Kidney capillary endothelial cell (primary cell): ENCODE results near the gene PLEKHG4B.
"Not testable (repeated sequence)": the region's sequence is repeated elsewhere in the genome, so short reads cannot be mapped to it uniquely, and the experiment has no call there.

Source experiments
- DNase-seq: peaks from one replicate; pipeline ENCODE4 v3.0.0-alpha.2; 2018; ENCODE audit warnings: low spot score

PLEKHG4B gene

GRCh38 chr5:190366-191035, 98.5 kb downstream of the PLEKHG4B start:
- no peak for DNase-seq

DNA sequence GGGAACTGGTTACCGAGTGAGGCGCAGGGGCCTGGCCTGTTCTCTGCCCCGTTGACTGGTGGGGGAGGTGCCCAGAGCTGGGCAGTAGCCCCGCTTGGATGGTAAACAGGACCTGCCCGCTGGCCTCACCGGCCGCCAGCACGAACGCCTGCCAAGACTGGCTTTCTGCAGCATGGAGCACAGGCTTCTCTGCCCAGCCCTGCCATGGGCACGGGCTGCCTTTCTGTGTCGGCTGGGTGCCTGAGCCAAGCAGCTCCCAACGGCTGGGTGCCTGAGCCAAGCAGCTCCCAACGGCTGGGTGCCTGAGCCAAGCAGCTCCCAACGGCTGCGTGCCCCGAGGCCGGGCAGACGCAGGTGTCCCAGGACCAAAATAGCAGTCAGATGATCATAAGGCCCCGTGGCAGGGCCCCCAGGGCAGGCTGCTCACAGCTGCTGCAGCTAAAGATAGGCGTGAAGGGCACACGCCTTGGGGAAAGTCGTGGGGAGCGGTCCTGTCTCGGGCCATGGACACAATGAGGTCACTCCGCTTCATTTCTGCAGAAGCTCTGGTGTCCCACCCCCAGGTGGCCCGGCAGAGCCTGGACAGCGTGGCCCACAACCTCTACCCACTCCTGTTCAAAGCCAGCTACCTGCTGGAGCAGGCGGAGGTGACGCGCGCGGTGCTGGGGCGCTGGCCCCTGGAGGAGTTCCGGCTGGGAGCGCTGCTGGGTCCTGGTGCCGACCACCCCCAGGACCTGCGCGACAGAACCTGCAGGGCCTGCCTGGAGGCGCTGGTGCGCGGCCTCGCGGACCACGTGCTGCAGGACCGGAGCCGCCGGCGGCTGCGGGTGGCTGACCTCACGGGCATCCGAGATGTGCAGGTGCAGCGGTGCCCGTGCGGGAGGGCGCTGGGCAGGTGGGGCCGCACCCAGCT, 99.3 kb downstream of the PLEKHG4B start, which contains the start of gene LRRC14B:
Gene LRRC14B, plus strand, starts transcription at position 460 of the 913 bp plus-strand sequence. Its CDS starts 44 bp downstream, at position 504.
- no peak for DNase-seq

GRCh38 chr5:191949-192690, 100.2 kb downstream of the PLEKHG4B start:
- DNase-seq = no peak

DNA sequence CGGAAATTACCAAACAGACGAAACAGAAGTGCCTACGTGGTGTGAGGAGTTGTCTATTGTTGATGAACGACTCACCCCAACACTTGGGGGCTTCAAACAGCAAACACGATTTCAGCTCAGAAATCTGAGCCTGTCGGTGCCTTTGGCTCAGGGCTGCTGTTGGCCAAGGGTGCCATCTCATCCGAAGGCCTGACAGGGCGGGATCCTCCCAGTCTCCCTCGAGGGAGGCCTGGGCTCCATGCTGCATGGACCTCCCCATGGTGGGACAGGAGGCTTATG, 100.7 kb downstream of the PLEKHG4B start:
- no peak for DNase-seq

DNA sequence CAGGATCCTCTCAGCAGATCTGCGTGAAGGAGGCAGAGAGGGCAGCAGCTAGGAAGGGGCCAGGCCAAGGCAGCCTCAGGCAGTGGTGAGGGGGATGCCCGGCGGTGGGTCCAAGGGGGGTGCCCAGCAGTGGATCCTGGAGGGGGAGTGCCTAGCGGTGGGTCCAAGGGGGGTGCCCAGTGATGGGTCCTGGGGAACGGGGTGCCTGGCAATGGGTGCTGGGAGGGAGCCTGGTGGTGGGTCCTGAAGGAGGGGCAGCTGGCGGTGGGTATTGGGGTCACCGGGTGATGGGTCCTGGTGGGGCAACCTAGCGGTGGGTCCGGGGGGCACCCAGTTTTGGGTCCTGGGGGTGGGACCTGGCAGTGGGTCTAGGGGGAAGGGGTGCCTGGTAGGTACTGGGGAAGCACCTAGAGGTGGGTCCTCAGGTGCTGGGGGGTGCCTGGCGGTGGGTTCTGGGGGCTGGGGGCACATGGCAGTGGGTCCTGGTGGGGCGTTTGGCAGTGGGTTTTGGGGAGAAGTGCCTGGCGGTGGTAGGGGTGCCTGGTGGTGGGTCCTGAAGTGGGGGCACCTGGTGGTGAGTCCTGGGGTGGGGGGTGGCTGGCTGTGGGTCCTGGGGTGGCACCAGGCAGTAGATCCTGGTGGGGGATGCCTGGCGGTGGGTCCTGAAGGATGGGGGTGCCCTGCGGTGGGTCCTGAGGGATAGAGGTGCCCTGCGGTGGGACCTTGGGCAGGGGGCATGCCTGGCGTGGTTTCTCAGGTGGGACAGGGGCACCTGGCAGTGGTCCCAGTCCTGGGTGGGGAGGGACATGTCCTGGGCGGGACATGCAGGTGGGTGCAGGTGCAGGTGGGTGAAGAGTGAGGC, 101.2 kb downstream of the PLEKHG4B start:
- no peak for DNase-seq

DNA sequence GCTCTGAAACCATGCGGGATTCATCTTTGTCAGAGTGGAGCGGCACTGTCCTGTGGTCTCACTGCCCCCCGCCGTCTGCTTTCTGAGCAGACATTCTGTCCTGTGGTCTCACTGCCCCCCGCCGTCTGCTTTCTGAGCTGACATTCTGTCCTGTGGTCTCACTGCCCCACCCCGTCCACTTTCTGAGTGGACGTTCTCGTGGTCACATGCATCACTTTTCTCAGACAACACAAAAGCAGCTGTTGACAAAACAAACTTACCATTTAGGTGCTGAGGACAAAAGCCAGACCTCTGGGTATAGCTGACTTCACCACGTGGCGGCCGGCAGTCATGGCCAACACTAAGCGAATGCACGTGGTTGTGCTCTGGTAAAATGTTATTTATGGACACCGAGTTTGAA, 102.1 kb downstream of the PLEKHG4B start:
- DNase-seq = no peak

DNA sequence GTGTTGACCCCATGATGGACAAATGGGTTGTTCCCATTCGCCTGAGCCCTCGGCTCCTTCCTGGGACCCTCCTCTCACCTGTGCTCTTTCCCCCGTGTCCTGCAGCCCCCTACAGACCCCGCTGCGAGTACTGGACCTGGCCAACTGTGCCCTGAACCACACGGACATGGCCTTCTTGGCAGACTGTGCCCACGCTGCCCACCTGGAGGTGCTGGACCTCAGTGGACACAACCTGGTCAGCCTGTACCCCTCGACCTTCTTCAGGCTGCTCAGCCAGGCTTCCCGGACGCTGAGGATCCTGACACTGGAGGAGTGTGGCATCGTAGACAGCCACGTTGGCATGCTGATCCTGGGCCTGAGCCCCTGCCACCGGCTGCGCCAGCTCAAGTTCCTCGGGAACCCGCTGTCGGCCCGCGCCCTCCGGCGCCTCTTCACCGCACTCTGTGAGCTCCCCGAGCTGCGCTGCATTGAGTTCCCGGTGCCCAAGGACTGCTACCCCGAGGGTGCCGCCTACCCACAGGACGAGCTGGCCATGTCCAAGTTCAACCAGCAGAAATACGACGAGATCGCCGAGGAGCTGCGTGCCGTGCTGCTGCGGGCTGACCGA, 102.7 kb downstream of the PLEKHG4B start:
- no peak for DNase-seq

GRCh38 chr5:195401-196160, 103.6 kb downstream of the PLEKHG4B start:
- no peak for DNase-seq

DNA sequence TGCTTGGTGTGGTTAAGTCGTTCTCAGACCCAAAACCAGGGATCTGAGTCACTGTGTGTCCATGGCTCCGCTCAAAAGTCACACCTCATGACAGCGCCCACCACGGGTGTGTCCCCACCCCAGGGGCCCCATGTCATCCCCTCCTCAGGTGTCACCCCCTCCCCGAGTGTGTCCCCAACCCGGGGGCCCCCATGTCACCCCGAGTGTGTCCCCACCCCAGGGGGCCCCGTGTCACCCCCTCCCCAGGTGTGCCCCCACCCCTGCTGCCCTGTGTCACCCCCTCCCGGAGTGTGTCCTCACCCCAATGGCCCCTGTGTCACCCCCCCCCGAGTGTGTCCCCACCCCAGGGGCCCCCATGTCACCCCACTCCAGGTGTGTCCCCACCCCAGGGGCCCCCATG, 104.4 kb downstream of the PLEKHG4B start:
- no peak for DNase-seq

DNA sequence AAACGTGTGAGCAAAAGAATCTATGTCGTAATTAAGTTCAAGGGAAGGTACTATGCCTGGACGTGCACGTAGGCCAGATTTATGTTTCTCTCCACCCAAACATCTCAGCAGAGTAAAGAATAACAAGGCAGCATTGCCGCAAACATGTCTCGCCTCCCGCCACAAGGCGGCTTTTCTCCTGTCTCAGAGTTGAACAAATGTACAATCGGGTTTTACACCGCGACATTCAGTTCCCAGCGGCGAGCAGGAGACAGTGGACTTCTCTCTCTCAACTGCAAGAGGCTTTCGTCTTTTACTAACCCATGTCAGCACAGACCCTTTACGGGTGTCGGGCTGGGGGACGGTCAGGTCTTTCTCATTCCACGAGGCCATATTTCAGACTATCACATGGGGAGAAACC, 105.1 kb downstream of the PLEKHG4B start:
- not testable (repeated sequence) for DNase-seq

- DNase-seq = no peak
Observed at GRCh38 chr5:197892-198489, 106.0 kb downstream of the PLEKHG4B start.

- no peak for DNase-seq
Observed at GRCh38 chr5:198516-199196, 106.7 kb downstream of the PLEKHG4B start.

GRCh38 chr5:199197-199949, 107.4 kb downstream of the PLEKHG4B start:
- DNase-seq = no peak

GRCh38 chr5:199950-200645, 108.1 kb downstream of the PLEKHG4B start:
- no peak for DNase-seq

GRCh38 chr5:200985-201384, 109.0 kb downstream of the PLEKHG4B start:
- no peak for DNase-seq

DNA sequence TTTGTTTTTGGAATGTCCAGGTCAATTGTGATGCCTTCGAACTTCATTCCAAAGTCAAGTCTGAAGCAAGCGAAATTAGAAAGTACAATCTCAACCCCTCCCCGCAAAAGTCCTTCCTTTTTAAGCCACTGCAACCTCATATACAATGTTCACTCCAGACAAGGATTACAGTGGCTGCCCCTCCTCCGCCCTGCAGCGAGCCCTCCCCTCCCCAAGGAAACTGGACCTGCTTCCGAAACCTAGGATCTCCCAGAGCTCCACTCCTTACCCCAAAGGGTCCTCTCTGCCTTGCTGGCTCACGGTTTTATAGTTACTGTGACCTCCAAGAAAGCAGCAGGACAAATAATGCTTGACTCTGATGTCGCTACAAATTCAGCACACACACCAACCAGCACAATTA, 109.7 kb downstream of the PLEKHG4B start:
- DNase-seq = no peak

- DNase-seq = no peak
Observed at GRCh38 chr5:203246-203930, 111.4 kb downstream of the PLEKHG4B start.

GRCh38 chr5:204001-204400, 112.0 kb downstream of the PLEKHG4B start:
- no peak for DNase-seq
